Ramos (cell line): Measurements from ENCODE around the gene PSMA3.

Source experiments
- in situ Hi-C: fragments of 300-500 bp; cut with MboI; formaldehyde crosslinking; loops from one replicate; pipeline ENCODE4 v1.14.3; 2022; ENCODE audit warnings: low sequenced_read_pairs; ENCODE audit not compliant: unreplicated experiment

The PSMA3 gene

GRCh38 chr14:58265401-58265800 lies 20.8 kb downstream of the PSMA3 start:
- in situ Hi-C loops = no loop called here

GRCh38 chr14:58270628-58271027 lies 26.0 kb downstream of the PSMA3 start:
- in situ Hi-C loops = no loop called here

DNA sequence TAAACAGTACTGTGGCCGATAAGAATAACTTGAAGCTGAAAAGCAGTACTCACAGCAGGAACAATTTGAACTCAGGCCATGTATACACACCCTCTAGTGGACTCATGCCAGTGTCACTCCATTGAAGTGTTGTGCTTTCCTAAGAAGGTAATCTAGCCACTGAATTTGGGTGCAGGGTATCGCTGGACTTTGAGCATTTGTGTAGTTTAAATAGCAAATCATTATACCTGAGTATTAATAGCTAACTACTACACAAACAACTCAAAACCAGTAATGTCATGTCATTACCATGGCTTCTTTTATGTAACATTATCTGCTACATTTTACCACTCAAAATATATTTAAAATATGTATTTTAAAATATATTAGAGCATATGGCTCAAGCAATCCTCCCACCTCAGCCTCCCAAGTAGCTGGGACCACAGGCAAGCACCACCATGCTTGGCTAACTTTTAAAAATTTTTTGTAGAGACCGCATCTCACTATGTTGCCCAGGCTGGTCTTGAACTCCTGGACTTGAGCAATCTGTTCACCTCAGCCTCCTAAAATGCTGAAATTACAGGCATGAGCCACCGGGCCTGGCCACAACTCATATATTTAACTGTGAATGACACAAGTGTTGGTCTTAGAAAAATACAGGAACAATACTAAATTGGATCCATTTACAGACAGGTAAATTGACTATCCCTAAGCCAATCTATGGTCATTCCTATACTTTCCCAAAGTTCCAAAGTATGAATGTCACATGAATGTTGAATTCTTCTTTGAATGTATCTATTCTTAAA lies 28.1 kb downstream of the PSMA3 start:
- in situ Hi-C loops = no loop called here

GRCh38 chr14:58274881-58275280 lies 30.2 kb downstream of the PSMA3 start:
- in situ Hi-C loops = no loop called here

DNA sequence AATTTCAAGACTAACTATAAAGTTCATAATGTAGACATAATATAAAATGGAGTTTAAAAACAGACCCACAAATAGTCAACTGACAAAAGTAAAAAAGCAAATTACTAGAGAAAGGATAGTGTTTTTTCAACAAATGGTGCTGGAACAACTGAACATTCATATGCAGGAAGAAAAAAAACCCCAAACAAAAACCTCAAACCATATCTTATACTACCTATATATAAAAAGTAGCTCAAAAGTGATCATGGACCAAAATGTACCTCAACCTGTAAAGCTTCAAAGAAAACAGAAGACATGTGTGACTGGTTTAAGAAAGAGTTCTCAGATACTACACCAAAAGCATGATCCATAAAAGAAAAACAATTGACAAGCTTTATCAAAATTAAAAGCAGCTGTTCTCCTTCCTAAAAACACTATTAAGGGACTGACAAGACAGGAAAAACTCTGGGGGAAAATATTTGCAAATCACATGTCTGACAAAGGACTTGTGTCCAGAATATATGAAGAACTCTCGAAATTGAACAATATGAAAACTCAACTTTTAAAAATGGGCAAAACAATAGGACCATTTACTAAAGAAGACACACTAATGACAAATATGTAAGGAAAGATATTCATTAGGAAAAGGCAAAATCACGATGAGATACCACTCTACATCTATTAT lies 31.0 kb downstream of the PSMA3 start:
- in situ Hi-C loops = no loop called here

- in situ Hi-C loops = no loop called here
Measured at GRCh38 chr14:58276208-58276607, 31.6 kb downstream of the PSMA3 start.

GRCh38 chr14:58278177-58278576 lies 33.5 kb downstream of the PSMA3 start:
- in situ Hi-C loops = no loop called here

DNA sequence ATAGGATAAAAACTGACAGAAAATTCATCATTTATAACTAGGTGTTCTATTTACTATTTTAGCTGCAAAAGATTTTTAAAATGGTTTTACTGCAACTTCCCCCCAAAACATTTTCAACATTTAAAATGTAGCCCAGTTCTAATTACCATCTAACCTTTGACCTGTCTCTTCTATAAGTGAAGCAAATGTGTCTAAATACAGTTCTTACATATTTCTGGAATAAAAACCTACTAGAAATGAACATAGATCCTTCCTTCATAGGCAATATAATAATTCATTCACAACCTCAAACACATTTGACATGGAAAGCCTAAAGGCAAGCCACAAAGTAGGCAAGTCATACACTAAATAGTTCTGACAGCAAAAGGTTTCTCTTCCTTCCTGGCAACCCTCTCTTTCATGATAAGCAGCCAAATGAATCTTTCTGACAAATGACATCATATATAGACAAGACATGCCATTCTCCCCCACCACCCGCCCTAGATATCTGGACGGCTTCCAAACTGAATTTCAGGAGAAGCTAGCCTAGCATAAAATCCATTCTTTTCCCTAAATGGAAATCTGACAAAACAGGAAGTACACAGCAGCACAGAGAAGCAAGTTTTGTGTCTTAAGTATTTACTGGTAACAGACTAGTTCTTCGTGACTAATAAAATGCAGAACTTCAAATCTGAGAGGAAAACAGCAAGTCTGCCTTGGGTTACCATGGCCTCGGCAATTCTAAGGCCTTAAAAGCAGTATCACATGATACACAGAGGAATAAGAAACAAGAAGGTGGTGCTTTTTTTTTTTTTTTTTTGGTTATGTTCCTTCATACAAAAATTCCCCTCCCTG lies 36.5 kb downstream of the PSMA3 start:
- in situ Hi-C loops = no loop called here

DNA sequence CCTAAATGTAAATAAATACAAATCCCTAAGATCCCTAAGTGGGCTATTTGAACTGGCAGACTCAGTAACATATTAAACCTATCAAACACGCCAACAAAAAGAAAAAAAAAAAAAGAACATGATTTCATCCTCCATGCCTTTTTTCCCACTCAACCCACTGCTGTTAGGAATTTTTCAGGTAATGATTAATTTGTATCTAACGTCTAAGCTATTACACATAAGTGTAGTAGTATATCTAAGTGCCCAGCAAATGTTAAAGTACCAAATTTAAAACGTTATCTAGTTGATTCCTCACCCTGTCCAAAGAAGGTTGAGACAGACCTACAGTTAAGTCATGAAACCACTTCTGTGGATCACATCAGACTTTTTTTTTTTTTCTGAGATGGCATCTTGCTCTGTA lies 37.3 kb downstream of the PSMA3 start:
- in situ Hi-C loops = no loop called here

- in situ Hi-C loops = no loop called here
Measured at GRCh38 chr14:58282925-58283593, 38.4 kb downstream of the PSMA3 start.

GRCh38 chr14:58283730-58284129 lies 39.1 kb downstream of the PSMA3 start:
- in situ Hi-C loops = no loop called here

DNA sequence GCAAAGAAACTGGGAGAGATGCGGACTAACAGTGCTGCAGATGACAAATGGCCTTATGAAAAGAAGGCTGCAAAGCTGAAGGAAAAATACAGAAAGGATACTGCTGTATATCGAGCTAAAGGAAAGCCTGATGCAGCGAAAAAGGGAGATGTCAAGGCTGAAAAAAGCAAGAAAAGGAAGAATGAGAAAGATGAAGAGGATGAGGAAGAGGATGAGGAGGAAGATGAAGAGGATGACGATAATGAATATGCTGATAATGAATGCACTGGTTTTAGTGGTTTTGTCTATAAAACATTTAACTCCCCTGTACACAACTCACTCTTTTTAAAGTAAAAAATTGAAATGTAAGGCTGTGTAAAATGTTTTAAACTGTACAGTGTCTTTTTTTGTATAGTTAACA lies 40.5 kb downstream of the PSMA3 start:
- in situ Hi-C loops = no loop called here

- in situ Hi-C loops = no loop called here
Measured at GRCh38 chr14:58287607-58288042, 43.0 kb downstream of the PSMA3 start.

- in situ Hi-C loops = no loop called here
Measured at GRCh38 chr14:58288106-58288792, 43.6 kb downstream of the PSMA3 start.

- in situ Hi-C loops = no loop called here
Measured at GRCh38 chr14:58291646-58292045, 47.0 kb downstream of the PSMA3 start.

DNA sequence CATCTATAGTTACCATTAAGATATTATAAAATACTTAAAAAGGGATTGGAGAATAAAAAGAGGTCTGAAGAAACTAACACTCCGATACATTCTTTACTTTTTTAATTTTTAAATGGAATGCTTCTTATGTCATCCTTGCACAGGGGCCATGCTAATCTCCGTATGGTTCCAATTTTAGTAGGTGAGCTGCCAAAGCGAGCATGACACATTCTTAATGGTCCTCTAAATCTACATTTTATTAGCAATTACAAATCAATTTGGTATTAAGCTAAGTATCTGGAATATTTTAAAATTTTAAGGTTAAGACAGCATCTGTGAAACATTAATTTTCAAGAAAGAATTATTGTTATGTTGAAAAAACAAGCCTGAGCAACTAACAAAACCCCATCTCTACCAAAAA lies 47.5 kb downstream of the PSMA3 start:
- in situ Hi-C loops = no loop called here

GRCh38 chr14:58294201-58294600 lies 49.6 kb downstream of the PSMA3 start:
- in situ Hi-C loops = no loop called here

GRCh38 chr14:58296726-58297125 lies 52.1 kb downstream of the PSMA3 start:
- in situ Hi-C loops = no loop called here

GRCh38 chr14:58297412-58297761 lies 52.7 kb downstream of the PSMA3 start:
- in situ Hi-C loops = no loop called here
